PC-9 (cell line): Measurements from ENCODE around the gene IRAK4. TPM values are rescaled to one million over a fixed set of nuclear protein-coding genes. Genes with fewer than 3 reads are reported as not detected.

Experiments used
- BruUV-seq: library from RNA; stranded (reverse); fragments of 400-500 nt; replicated peaks from 2 replicates; lab custom pipeline; 2021; lab: Mats Ljungman, UMichigan
- CTCF ChIA-PET: fragments of 300-600 bp; sonication (Branson Sonifier 250); formaldehyde crosslinking; loops from one replicate; lab custom pipeline; 2022; ENCODE audit warnings: antibody characterized with exemption; lab: Charles Lee
- POLR2A ChIA-PET: fragments of 300-600 bp; sonication (Branson Sonifier 250); formaldehyde crosslinking; loops from one replicate; lab custom pipeline; 2022; ENCODE audit warnings: antibody characterized with exemption; ENCODE audit not compliant: unreplicated experiment; lab: Charles Lee
- DNase-seq, 2 experiments: peaks; one replicate each; pipeline versions ENCODE4 v3.0.0 to v3.0.0-alpha.2; 2015 to 2022; ENCODE audit warnings: mixed read lengths in 1 of 2
- H2AFZ ChIP-seq: fragments of 200-600 bp; sonication (generic); 2 replicates; pipeline ENCODE4 v1.8.1; 2017; ENCODE audit warnings: antibody characterized with exemption
- H3F3A ChIP-seq: fragments of 200-600 bp; sonication (generic); 2 replicates; pipeline ENCODE4 v1.8.1; 2017; ENCODE audit warnings: antibody characterized with exemption, mild to moderate bottlenecking, low read depth; ENCODE audit not compliant: insufficient read depth
- H3K27ac ChIP-seq: fragments of 200-600 bp; sonication (generic); 2 replicates; pipeline ENCODE4 v1.6.1; 2016; ENCODE audit warnings: mixed run types
- H3K27me3 ChIP-seq: fragments of 200-600 bp; sonication (generic); 2 replicates; pipeline ENCODE4 v1.6.1; 2016; ENCODE audit warnings: low read depth, mixed run types; ENCODE audit not compliant: insufficient read depth
- H3K36me3 ChIP-seq: fragments of 200-600 bp; sonication (generic); 2 replicates; pipeline ENCODE4 v1.6.1; 2016; ENCODE audit warnings: low read depth, mixed run types
- H3K4me1 ChIP-seq: fragments of 200-600 bp; sonication (generic); replicated peaks from 2 replicates; pipeline ENCODE4 v1.6.1; 2016; ENCODE audit warnings: mixed run types; ENCODE audit not compliant: insufficient read depth
- H3K4me2 ChIP-seq: fragments of 200-600 bp; sonication (generic); 2 replicates; pipeline ENCODE4 v1.6.1; 2017; ENCODE audit warnings: mixed run types
- H3K4me3 ChIP-seq: fragments of 200-600 bp; sonication (generic); 2 replicates; pipeline ENCODE4 v1.6.1; 2016; ENCODE audit warnings: mixed run types
- H3K79me2 ChIP-seq: fragments of 200-600 bp; sonication (generic); 2 replicates; pipeline ENCODE4 v1.6.1; 2017; ENCODE audit warnings: low read depth, mixed run types
- H3K9me2 ChIP-seq: fragments of 200-600 bp; sonication (generic); 2 replicates; pipeline ENCODE4 v1.8.1; 2017; ENCODE audit warnings: mild to moderate bottlenecking; ENCODE audit not compliant: insufficient read depth
- H3K9me3 ChIP-seq: fragments of 200-600 bp; sonication (generic); 2 replicates; pipeline ENCODE4 v1.8.1; 2016; ENCODE audit warnings: low read depth; ENCODE audit not compliant: insufficient read depth
- H4K20me1 ChIP-seq: fragments of 200-600 bp; sonication (generic); 2 replicates; pipeline ENCODE4 v1.8.1; 2017; ENCODE audit not compliant: insufficient read depth
- EZH2 ChIP-seq: fragments of 200-600 bp; sonication (generic); IDR thresholded peaks from 2 replicates; pipeline ENCODE4 v1.8.0; 2017; ENCODE audit warnings: antibody characterized with exemption, low read depth
- intact Hi-C: fragments of 100-400 bp; cut with micrococcal nuclease; formaldehyde crosslinking; loops from one replicate; pipeline ENCODE4 v1.10.0; 2022; ENCODE audit not compliant: unreplicated experiment
- total RNA-seq: library from RNA; stranded (reverse); gene quantifications from 2 replicates; pipeline ENCODE4 v1.2.3, GENCODE V29; 2021
- TF ChIP-seq, protein P1 (sequence below): fragments of 200-600 bp; sonication (generic); conservative IDR thresholded peaks from 2 replicates; pipeline ENCODE4 v1.6.1; 2017; ENCODE audit warnings: mixed run types, antibody characterized with exemption, mild to moderate bottlenecking, moderate library complexity

The IRAK4 gene
- total RNA-seq, 1 experiment from 2014 or later, result 10.1 TPM

DNA sequence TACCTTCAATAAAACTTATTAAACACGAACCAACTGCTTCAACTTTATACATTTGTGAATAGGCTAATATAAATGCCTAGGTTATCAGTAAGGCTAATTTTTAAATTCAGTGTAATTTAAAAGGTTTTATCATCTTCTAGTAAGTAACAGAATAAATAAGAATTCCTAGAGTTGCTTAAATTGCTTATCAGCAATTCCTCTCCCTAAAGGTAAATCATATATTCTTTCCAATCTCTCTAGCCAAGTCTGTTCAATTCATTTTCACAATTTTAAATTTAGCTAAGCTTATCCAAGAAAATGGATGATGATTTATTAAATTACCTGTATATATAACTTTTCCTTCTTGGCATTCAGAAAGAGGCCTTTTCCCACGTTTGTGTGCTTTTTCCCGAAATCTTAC is 4.7 kb upstream of the IRAK4 start:
- POLR2A ChIA-PET, result interaction anchor here (0.6 kb wide), 1 partner anchor 115 kb away, joined by 7 read pairs; no protein-coding TSS in a partner anchor
- H3K27me3 ChIP-seq, result no peaks in the 10 kb centered on the region
- CTCF ChIA-PET, result no interaction called here

DNA sequence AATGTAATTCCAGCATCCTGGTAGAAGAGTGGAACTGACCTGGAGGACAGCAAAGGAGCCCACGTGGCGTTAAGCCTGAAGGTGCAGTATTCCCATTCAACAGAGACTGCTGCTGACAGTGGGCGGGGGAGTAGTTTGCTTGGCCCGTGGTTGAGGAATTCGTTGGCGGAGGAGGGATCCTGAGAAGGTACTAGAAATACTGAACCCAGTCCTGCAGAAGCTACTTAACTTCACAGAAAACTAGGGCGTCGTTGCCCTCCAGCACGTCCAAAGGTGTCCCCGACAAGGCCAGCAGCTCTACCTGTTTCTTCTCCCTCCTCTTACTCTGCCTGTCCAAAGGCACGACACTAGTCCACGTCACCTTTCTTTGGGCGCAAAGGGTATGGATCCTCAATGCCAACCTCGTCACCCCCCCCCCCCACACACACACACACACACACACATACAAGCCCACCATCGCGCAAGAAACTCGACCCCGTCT is 464 bp upstream of the IRAK4 start:
- no peak for TF ChIP-seq EZH2
- TF ChIP-seq, protein P1, sequence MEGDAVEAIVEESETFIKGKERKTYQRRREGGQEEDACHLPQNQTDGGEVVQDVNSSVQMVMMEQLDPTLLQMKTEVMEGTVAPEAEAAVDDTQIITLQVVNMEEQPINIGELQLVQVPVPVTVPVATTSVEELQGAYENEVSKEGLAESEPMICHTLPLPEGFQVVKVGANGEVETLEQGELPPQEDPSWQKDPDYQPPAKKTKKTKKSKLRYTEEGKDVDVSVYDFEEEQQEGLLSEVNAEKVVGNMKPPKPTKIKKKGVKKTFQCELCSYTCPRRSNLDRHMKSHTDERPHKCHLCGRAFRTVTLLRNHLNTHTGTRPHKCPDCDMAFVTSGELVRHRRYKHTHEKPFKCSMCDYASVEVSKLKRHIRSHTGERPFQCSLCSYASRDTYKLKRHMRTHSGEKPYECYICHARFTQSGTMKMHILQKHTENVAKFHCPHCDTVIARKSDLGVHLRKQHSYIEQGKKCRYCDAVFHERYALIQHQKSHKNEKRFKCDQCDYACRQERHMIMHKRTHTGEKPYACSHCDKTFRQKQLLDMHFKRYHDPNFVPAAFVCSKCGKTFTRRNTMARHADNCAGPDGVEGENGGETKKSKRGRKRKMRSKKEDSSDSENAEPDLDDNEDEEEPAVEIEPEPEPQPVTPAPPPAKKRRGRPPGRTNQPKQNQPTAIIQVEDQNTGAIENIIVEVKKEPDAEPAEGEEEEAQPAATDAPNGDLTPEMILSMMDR, result no peak
- Histone ChIP-seq H3K4me3 (peak overlapping the region; percentile 83), H2AFZ (peak overlapping the region; percentile 87), H3K9me3 (peaks cover 11% of the 10 kb centered on the region), H3K27me3 (no peaks in the 10 kb centered on the region), H3K9me2 (no peaks in the 10 kb centered on the region), H3K36me3 (peaks cover 22% of the 10 kb centered on the region), H3K4me1 (peaks cover 39% of the 10 kb centered on the region), H3F3A (no peaks in the 10 kb centered on the region), H3K79me2 (peaks cover 38% of the 10 kb centered on the region), H4K20me1 (no peaks in the 10 kb centered on the region), H3K27ac (peak overlapping the region; percentile 19; the same call in 1 of the 2 replicates), H3K4me2 (peak overlapping the region; percentile 91)
- POLR2A ChIA-PET, result interaction anchor here (0.5 to 0.7 kb wide), 2 partner anchors 21 to 1969 kb away, joined by 3 to 25 read pairs; no protein-coding TSS in a partner anchor
- DNase-seq, result no peak
- TSS peak; percentile 68 for BruUV-seq
- CTCF ChIA-PET, result interaction anchor here (0.7 to 0.8 kb wide), 4 partner anchors 12 to 354 kb away, joined by 3 to 8 read pairs (median 4); no protein-coding TSS in a partner anchor
- intact Hi-C loops, result loop anchor here (2.0 kb wide), 1 partner anchor 49 kb away; the partner anchor contains the start of gene TWF1

More for the DNA sequence above, 4.7 kb upstream of the IRAK4 start:
- no peaks in the 10 kb centered on the region for H3K9me2 ChIP-seq
- H3K4me2 ChIP-seq, result no peak overlapping the region
- intact Hi-C loops, result no loop called here
- H3K4me3 ChIP-seq, result no peak overlapping the region
- H3K36me3 ChIP-seq, result peaks cover 30% of the 10 kb centered on the region
- H3K79me2 ChIP-seq, result peaks cover 25% of the 10 kb centered on the region
- H4K20me1 ChIP-seq, result 0 out of 2 replicates have a peak, but pooled peaks cover 2% of the 10 kb centered on the region
- BruUV-seq, result no TSS peak
- H3K27ac ChIP-seq, result no peak overlapping the region
- peaks cover 8% of the 10 kb centered on the region for H3K4me1 ChIP-seq
- TF ChIP-seq, protein P1, result no peak
- TF ChIP-seq EZH2, result no peak
- no peak for DNase-seq
- H3K9me3 ChIP-seq, result peaks cover 17% of the 10 kb centered on the region
- no peaks in the 10 kb centered on the region for H3F3A ChIP-seq
- H2AFZ ChIP-seq, result no peak overlapping the region

DNA sequence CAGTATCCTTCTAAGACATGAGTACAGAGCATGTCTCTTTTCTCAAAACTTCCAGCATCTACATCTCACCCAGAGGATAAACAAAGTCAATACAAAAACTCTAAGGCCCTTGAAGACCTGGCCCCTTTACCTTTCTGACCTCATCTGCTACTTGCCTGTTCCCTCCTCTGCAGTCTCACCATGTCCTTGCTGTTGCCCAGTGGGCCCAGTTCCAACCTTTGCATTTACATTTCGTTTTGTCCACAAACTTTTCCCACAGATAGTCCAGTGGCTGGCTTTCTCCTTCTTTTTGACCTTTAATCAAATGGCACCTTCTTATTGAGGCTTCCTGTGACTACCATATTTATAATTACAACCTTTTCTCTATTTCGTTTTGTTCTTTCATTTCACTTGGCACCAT is 1.6 kb downstream of the IRAK4 start:
- no TSS peak for BruUV-seq
- intact Hi-C loops, result no loop called here
- DNase-seq, result no peak
- Histone ChIP-seq H2AFZ (peak overlapping the region; percentile 97; the same call in 1 of the 2 replicates), H3K9me2 (no peaks in the 10 kb centered on the region), H3K79me2 (peaks cover 33% of the 10 kb centered on the region), H4K20me1 (no peaks in the 10 kb centered on the region), H3K36me3 (peaks cover 2% of the 10 kb centered on the region; the same call in 1 of the 2 replicates), H3K27ac (no peak overlapping the region), H3K4me3 (peak overlapping the region; percentile 83), H3K4me2 (peak overlapping the region; percentile 91), H3K27me3 (no peaks in the 10 kb centered on the region), H3K9me3 (no peaks in the 10 kb centered on the region), H3K4me1 (peaks cover 39% of the 10 kb centered on the region), H3F3A (no peaks in the 10 kb centered on the region)
- ChIA-PET CTCF (interaction anchor here (0.7 to 1.4 kb wide), 2 partner anchors 48 to 122 kb away, joined by 4 to 7 read pairs; no protein-coding TSS in a partner anchor), POLR2A (interaction anchor here (1.6 kb wide), 1 partner anchor 45 kb away, joined by 19 read pairs; the partner anchor contains the start of gene TWF1)
- TF ChIP-seq, protein P1, result no peak
- TF ChIP-seq EZH2, result no peak
